SIG-M5 treated with dmso at 0.1 percent for 504 hours (cell line): Measurements from ENCODE around the gene ANKRD63.

Source experiments
- DNase-seq: peaks from one replicate; lab custom pipeline; 2025; ENCODE audit not compliant: unreplicated experiment; lab: John Stamatoyannopoulos, UW

Gene ANKRD63

DNA sequence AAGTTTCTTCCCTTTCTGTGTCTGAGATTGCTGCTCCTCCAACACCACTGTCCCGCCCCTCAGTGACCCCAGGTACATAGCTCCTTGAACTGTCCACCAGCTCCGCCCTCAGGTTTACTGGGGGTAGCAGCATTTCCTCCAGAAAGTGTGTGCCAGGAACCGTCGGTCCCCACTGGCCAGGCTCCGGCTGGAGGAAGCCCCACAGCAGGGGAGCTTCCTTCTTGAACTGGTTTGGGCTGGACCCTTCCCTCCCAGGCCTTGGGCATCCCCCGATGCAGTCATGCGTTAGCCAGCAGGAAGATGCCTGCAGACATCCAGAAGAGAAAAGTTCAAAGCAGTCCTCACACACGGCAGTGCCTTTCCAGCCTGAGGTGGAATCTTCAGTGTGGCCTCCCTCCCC lies 24.3 kb downstream of the ANKRD63 start:
- no peak for DNase-seq

DNA sequence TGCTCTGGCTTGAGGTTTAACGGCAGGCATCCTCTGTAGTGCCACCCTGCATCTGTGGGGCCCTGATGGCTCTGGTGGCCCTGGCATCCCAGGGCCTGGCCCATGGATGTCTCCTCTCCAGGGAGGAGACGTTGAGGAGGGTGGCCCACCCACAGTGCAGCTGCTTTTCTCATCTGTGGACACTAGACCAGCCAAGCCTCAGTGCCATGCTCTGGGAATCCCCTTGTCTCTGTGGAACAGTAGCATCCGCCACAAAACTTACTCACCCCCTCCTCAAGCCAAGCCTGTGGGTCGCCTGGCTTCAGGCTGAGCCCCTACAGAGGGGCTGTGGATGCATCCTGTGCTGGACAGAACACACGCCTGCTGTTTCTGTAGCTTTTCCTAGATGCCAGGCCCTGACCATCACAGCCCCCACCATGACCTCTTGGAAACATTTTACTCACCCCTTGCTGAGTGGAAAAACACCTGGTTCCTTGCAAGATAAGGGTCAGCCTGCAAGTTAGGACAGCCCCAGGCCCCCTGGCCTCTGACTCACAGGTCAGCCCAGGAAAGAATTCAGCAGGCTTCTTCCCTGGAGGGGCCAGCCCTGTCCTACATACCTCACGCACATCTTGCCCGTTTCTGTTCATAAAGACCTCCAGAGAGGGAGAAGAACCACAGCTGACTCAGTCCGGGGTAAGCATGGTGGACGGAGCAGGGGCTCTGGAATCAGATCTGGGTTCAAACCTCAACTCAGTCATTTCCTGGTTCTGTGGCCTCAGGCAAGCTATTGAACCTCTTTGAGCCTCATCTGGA lies 25.0 kb downstream of the ANKRD63 start:
- no peak for DNase-seq

DNA sequence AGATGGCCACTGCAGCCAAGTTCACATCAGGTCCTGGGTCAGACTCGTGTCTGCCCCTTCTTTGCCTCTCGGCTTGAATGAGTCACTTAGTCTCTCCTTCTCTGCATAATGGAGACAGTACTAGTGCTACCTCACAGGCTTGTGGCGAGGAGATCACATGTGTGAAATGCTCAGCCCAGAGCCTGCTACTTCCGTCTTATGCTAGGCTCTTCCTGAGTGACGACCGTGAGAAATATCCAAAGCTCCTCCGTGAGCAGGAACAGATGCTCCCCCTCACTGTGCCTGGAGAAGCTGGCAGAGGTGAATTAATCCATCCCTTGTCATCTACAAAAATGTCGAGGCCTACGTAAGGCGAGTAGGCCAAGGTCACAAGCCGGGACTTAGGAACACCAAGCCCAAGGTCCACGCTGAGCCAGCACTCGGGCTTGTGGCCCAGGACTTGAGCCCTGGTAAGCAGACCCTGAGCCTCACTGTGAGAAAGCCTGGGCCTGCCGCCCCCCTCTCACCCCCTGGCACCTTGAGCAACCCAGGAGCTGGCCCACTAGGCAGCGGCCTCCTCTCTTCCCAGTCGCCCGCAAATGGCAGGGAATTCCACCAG lies 26.1 kb downstream of the ANKRD63 start:
- DNase-seq: no peak

DNA sequence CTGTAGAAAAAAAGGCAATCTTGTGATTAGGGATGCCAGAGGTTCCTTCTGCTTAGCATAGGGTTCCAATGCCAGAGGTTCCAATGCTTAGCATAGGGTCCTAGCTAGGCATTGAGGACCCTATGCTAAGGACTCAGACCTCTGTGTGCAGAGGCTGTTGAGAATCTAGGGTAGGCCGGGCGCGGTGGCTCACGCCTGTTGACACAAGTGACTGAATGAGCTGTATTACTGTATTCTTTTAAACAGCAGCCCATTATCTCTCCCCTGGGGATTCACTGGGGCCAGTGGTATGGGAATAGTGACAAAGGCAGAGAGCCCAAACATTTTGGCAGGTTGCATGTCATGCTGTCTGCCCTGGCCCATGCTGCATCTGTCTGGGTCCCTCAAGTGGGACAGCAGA lies 27.8 kb downstream of the ANKRD63 start:
- no peak for DNase-seq

DNA sequence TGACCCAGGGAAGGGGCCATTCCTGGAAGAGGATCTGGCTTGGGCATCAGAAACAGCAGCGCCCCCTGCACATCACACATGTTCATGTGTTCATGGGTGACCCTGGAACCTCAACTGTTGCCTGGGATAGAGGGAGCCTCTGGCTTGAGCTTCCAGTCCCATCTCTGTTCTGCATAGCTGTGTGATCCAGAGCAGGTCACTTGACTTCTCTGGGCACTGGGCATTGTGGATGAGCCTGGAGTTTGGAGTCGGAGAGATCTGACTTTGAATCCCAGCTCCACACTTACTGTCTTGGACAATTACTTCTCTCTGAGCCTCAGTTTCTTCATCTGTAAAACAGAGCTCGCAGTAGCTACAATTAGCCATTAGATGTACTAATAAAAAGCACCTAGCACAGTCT lies 28.4 kb downstream of the ANKRD63 start:
- DNase-seq: no peak

DNA sequence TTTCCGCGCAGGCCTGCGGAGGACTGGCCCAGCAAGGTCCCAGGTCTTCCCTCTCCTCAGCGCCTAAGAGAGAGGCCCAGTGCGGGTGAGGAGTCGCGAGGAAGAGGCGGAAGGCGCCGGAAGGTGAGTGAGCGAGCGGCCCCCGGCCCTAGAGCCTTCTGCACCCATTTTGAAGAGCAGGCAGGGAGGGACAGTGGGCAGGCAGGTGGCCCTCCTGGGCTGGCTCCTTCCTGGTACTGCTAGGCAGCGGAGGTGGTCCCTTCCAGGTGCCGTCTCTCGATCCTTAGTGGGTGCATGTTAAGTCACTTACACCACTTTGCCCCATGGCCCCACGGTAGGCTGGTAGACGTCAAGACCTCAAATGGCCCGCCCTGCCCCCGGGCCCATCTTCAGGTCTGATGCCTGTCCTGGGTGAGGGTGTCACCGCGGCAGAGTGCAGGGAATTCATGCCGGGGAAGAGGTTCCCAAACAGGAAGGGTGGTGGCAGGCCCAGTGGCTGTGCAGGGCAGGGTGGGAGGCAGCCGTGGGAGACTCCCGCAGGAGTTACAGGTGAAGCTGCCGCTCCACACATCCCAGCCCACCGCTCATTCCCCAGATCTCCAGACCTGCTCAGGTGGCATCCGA lies 29.6 kb downstream of the ANKRD63 start:
- no peak for DNase-seq

DNA sequence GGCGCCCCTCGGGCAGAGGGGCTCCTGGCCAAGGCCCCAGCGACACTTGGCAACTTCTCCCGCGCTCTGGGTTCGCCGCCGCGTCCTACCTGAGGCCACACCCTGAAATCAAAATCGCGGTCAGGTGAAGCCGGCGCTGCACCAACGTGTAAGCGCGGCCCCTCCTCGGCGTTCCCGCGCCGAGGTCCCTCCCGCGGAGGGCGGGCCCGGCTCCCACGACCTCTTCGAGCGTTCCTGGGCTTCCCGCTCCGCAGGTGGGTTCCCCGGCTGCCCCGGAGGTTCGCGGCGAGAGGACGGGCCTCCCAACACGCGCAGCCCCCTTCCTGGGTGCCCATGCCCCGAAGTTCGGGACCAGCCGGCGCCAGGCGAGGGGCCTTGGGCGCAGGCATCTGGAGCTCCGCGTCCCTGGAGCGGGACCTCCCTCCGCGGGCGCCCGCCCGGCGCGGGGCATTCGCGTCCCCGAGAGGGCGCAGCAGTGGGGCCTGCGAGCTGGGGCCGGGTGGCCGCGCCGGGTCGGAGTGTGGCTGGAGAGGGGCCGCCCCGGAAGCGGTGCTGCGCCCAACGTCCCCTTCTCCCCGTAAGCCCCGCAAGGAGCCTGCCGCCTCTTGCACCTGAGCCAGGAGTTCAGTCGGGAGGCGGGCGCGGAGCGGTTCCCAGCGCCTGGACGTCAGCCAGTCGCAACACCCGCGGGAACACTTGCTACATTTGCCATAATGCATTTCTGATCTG lies 30.3 kb downstream of the ANKRD63 start:
- no peak for DNase-seq

DNA sequence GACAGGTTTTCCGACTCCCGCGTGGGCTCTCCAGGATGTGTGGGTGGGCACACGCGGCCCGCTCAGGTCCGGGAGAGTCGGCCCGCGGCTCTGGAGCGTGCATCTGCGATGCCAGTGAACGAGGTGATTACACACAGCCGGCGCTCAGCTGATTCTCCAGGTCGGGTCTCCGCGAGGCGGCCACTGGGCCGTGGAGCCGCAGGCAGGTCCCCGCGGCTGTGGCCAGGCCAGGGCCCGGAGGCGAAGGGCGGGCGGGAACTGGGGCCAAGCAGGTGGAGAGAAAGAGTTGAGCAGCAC lies 30.8 kb downstream of the ANKRD63 start:
- no peak for DNase-seq

DNA sequence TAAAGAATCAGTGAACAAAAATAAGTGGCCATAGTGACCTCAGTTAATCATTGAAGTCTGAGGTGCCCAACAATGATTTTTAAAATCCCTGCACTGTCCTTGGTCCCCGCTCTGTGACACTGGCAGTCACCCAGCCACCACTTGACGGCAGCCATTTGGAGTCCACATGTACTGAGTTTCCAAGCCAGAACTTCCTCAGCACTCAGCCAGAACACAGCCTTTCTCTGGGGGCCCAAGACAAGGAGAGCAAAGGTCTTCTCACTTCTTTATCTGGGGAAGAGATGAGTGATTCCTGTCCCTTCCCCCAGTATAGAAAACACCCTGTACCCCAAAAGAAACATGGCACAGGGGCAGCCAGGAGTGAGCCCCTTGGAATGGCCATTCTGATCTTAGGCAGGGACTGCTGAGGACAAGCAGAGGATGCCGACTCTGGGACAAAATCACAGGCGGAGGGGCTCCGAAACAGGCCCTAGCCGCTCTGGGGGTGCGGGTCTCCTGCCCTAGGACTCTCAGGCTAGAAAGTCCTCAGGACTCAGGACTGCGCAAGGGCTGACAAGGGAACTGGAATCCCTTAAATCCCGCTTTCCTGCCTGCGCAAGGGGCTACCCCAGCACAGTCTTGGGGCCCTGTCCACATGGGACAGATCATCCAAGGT lies 31.3 kb downstream of the ANKRD63 start:
- DNase-seq: no peak

DNA sequence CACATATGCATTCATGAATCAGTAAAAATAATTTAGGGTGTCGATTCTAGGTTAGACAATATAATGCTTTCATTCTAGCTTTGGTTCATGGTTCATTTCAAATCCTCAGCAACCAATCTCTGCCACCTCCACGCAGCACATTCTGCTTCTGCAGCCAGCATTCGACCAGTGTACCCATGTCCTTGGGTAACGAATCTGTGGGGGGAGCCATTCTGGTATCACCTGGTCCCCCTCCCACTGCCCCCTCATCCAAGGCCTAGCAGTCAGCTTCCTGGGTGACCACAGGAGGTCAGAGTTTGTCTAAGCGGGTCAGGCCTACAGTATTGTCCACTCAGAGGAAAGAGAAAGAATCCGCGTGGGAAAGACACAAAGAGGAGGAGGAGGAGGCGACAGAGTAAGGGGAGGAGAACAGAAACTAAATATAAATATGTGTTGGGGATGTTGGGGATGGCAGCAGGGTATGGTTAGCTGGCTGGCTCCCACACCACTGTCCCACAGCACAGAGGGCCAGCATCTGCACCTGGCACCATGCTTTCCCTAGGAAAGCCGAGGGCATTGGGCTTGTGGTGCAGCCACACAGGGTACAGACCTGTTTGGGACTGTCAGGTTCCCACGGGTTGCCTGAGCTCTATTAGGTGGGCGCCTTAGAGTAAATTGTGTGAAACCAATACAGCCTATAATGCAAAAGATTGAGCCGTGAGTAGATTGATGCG lies 31.9 kb downstream of the ANKRD63 start:
- DNase-seq: no peak

DNA sequence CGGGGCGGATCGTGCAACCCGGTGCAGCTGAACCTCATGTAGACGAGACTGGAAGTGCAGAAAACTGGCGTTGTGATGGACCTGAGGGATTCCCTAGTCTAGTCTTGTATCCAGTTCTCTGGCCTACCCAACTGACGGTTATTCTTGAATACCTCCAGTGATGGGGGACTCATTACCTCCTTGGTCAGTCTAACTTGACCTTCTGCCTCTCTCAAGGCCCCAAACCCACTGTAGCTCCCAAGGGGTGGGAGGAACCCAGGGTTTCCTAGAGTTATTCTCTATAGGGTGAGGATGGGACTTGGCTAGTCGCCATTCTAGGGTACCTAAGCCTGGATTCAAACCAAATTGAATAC lies 32.6 kb downstream of the ANKRD63 start:
- DNase-seq: no peak

DNA sequence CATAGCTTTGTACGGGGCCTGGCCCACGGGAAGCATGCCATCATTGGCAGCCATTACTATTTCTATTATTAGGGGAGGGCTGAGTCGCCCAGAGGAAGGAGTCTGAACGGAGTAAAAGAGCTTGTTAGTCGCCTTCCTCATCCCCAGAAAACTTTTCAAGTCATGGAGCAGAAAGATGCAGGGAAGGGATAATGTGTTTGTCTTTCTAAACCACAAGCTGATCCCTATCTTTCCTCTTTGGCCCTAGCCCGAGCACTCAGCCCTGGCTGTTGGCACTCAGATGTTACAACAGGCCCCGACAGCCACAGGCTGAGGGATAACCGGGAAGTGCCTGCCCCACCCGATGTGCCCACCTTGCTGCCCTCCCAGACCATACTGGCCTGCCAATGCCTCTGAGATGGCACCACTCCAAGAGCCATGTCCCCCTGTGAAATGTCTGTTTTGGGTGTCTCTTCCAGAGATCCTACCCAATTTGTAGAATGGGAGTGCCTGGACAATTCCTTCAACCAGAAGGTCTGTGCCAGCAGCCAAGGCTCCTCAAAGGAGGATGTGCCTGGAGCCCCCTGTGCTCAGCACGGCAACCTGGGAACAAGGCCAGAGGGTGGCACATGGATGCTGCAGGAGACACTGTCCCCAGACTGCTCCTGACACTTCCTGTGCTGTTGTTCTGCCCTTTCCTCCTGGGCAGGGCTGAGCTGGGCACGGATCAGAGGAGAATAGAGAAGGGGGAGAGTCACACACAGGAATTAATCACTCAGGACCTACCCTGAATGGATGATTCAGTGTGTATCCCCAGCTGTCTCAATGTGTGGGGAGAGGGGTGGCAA lies 33.2 kb downstream of the ANKRD63 start:
- DNase-seq: no peak

DNA sequence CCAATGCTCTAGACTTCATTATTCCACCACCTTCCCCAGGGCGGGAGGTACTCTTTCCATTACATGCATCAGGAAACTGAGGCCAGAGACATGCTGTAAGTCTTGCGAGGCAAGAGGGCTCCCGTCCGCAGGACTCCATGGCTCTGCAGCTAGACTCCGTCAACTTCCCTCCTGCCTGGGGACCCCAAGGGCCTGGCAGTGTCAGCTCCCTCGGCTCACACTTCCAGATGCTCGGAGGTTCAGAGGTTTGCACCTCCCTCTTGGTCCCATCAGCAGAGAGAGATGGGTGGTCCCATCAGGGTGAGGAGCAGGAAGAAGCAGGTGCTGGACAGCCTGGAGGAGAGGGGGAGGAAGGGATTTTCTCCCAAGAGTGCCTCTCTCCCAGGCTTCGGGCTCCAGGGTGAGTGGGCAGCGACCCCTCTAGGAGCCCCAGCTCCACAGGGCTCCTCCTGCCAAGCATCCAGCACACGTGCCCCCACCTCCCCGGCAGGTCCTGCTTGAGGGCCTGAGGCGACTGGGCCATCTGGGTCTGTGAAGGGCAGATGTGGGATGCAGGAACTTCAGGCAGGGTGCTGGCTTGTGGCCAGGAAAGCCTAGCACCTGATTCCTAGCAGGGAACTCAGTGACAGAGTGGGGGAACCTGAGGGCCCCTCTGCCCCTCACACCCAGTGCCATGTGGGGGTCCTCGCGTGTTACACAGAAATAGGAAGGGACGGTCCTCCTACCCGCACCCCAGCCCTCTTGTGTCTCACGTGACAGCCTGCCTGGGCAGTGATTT lies 34.7 kb downstream of the ANKRD63 start:
- DNase-seq: no peak

DNA sequence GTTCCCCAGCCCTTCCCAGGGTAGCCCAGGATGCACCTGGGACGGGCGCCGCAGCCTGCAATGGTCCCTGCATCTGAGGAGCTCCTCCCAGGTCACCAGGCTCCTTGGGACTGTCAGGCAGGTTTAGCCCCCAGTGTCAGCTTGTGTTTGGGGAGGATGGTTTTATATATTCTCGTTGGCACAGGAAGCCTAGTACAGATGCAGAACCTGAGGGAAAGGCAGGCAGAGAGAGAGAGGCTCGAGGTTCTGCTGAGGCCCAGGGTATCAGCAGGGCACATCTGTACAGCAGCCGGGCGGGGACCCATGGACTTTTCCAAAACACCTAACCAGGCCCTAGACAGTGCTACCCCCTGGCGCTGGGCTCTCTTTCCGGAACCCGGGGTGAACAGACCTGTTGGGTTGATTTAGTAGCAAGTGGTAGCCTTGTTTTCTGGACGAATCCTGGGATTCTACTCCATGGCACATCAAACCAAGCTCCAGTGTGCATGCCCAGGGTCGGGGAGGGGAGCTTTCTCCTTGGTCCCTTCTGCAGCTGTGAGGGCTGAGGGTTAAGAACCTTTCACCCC lies 35.4 kb downstream of the ANKRD63 start:
- no peak for DNase-seq

DNA sequence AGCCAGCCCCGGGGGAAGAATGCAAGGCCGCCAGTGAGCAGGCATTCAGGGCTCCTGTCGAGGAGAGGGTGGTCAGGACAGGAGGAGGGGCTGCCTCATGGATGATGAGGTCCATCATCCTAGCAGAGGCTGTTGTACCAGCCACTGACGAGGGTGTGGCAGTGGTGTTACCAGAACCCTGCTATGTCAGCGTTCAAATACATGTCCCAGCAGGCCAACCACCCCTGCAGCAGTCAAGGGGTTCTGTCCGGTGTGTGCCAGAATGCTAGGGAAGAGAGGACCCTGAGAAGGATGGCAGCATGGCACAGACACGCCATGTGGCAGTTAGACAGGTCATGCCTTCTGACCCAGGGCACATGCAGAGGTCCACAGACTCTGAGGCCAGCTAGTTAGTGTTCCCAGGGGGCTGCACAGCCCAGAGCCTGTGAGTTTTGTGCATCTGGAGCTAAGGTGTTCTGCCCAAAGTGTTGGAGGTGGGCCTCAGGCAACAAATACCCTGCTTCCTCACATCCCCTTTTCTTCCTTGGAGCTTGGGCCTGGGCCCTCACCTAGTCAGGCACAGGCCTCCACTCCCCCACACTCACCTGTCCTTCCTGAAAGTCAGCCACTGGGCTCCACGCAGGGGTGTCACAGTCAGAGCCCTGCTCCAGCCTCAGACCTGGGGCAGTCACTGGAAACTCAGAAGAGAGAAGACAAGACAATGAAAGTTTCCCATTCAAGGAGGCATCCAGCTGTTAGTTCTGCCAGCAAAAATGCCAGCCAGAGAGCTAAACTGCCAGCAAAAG lies 36.2 kb downstream of the ANKRD63 start:
- DNase-seq: no peak

DNA sequence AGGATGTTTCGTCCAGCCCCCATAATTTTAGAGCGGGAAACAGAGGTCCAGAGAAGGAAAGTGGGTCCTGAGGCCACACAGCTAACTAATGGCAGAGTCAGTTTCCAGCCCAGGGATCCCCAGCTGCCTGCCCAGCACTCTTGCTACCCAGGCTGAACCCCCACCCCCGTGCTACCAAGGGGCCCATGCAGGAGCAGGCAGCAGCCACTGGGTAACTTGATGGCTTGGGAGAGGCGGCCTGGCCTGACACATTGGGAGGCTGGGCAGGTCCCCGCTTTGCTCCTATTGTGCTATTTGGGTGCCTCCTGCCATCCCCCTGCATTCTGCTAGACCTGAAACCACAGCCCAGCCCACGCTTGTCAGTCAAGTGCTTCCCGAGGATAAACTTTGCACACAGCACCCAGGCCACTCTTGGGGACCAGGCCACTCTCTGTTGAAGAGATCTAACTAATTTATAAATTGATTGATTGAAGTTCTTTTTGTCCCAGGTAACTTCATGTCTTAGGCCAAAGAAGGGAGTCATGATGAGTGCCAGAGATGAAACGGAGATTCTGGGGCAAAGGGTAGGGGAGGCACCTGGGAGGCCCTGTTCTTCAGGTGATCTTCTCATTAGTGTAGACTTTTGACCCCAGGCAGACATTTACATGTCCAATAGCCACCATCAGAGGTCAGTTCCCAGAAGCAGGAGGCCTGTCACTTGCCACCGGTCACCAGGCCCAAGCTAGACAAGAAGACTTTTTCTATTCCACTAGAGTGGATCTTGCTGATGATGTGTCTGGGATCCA lies 37.0 kb downstream of the ANKRD63 start:
- DNase-seq: no peak

DNA sequence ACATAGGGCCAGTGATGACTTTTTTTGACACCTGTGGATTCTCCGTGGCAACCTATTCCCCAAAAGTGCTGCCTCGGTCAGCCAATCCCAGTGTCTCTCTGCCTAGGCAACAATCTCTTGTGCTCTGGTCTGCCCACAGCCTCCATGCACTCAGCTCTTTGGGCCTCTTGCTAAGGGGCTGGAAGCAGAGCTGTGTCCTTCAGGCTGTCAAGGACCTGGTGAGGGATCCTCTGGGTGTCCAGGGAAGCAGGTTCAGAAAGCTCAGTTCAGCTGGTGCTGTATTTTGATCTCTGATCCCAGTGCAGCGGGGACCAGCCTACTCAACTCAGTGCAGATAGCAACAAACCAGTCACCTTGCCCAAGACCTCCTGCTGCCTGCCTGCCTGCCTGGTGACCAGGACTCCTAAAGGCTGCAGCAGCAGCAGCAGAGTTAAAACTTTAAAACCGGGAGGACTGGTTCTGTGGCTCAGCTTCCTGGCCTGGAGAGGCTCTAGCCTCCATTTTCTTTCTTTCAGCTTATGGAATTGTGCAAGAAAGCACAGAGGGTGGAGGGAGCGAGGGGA lies 37.8 kb downstream of the ANKRD63 start:
- DNase-seq: peak; percentile 46
